WTC11 (cell line): Measurements from ENCODE around the gene AQP1. TPM values are rescaled to one million over a fixed set of nuclear protein-coding genes. Genes with fewer than 3 reads are reported as not detected.

ENCODE experiments used
- ATAC-seq: fragments of 200-7000 bp; cut with Tn5 transposase; 2 replicates; pipeline ENCODE4 v1.10.0; 2021; ENCODE audit warnings: mild to moderate bottlenecking, moderate library complexity
- CTCF ChIA-PET: fragments of 300-600 bp; sonication (Branson Sonifier 250); formaldehyde crosslinking; loops from one replicate; lab custom pipeline; 2021; ENCODE audit warnings: antibody characterized with exemption; lab: Charles Lee
- POLR2A ChIA-PET: fragments of 350-600 bp; sonication (Branson Sonifier 250); formaldehyde crosslinking; loops from one replicate; lab custom pipeline; 2021; ENCODE audit warnings: antibody characterized with exemption; lab: Charles Lee
- DNase-seq: peaks from one replicate; pipeline ENCODE4 v3.0.0; 2021; ENCODE audit warnings: low spot score
- H3K27ac Mint-ChIP-seq: 2 replicates; pipeline ENCODE4 v1.8.0; 2021; ENCODE audit warnings: mixed read lengths
- H3K27me3 Mint-ChIP-seq: 2 replicates; pipeline ENCODE4 v1.8.0; 2021; ENCODE audit warnings: low read depth, mild to moderate bottlenecking, moderate library complexity, mixed read lengths
- H3K36me3 Mint-ChIP-seq: 2 replicates; pipeline ENCODE4 v1.8.0; 2021; ENCODE audit warnings: mixed read lengths
- H3K4me1 Mint-ChIP-seq: 2 replicates; pipeline ENCODE4 v1.8.0; 2022; ENCODE audit warnings: mixed read lengths
- H3K4me3 Mint-ChIP-seq: 2 replicates; pipeline ENCODE4 v1.8.0; 2021; ENCODE audit warnings: mild to moderate bottlenecking, moderate library complexity, mixed read lengths
- H3K9me3 Mint-ChIP-seq: 2 replicates; pipeline ENCODE4 v1.8.0; 2021; ENCODE audit warnings: mixed read lengths
- AR ChIP-seq: fragments of 250-450 bp; sonication (Bioruptor Pico); IDR thresholded peaks from 2 replicates; pipeline ENCODE4 v1.9.0; 2021; ENCODE audit warnings: mild to moderate bottlenecking
- ATF1 ChIP-seq: sonication (generic); formaldehyde crosslinking; IDR thresholded peaks from 2 replicates; pipeline ENCODE4 v1.8.1; 2023; ENCODE audit warnings: mild to moderate bottlenecking, moderate library complexity, missing genetic modification reagents
- ATF6 ChIP-seq: sonication (generic); formaldehyde crosslinking; IDR thresholded peaks from 2 replicates; pipeline ENCODE4 v1.8.1; 2023; ENCODE audit warnings: mild to moderate bottlenecking, missing genetic modification reagents
- CBFB ChIP-seq: sonication (generic); formaldehyde crosslinking; IDR thresholded peaks from 2 replicates; pipeline ENCODE4 v1.8.1; 2022; ENCODE audit warnings: mild to moderate bottlenecking, low read depth, missing genetic modification reagents
- E2F4 ChIP-seq: sonication (generic); formaldehyde crosslinking; IDR thresholded peaks from 2 replicates; pipeline ENCODE4 v1.8.1; 2022; ENCODE audit warnings: low read depth, mild to moderate bottlenecking, moderate library complexity, missing genetic modification reagents, borderline replicate concordance
- EMX1 ChIP-seq: fragments of 250-450 bp; sonication (Bioruptor Pico); IDR thresholded peaks from 2 replicates; pipeline ENCODE4 v1.8.0; 2021; ENCODE audit warnings: mild to moderate bottlenecking
- ETV6 ChIP-seq: sonication (generic); formaldehyde crosslinking; IDR thresholded peaks from 2 replicates; pipeline ENCODE4 v1.8.1; 2022; ENCODE audit warnings: mild to moderate bottlenecking, missing genetic modification reagents
- GABPB1 ChIP-seq: sonication (generic); formaldehyde crosslinking; IDR thresholded peaks from 2 replicates; pipeline ENCODE4 v1.8.1; 2023; ENCODE audit warnings: mild to moderate bottlenecking, missing genetic modification reagents
- GTF2I ChIP-seq: fragments of 250-450 bp; sonication (Bioruptor Pico); conservative IDR thresholded peaks from 2 replicates; pipeline ENCODE4 v1.4.0; 2021; ENCODE audit warnings: mild to moderate bottlenecking
- JAZF1 ChIP-seq: fragments of 250-450 bp; sonication (Bioruptor Pico); IDR thresholded peaks from 2 replicates; pipeline ENCODE4 v1.9.0; 2021; ENCODE audit warnings: moderate library complexity, mild to moderate bottlenecking, inconsistent platforms
- NFATC4 ChIP-seq: fragments of 250-450 bp; sonication (Bioruptor Pico); IDR thresholded peaks from 2 replicates; pipeline ENCODE4 v1.9.0; 2021; ENCODE audit warnings: mild to moderate bottlenecking
- OVOL2 ChIP-seq: fragments of 250-450 bp; sonication (Bioruptor Pico); IDR thresholded peaks from 2 replicates; pipeline ENCODE4 v1.9.0; 2021; ENCODE audit warnings: mild to moderate bottlenecking, borderline replicate concordance
- RELA ChIP-seq: sonication (generic); formaldehyde crosslinking; IDR thresholded peaks from 2 replicates; pipeline ENCODE4 v1.8.1; 2022; ENCODE audit warnings: missing genetic modification reagents, mild to moderate bottlenecking, borderline replicate concordance
- ZBTB21 ChIP-seq: sonication (generic); formaldehyde crosslinking; IDR thresholded peaks from 2 replicates; pipeline ENCODE4 v1.8.1; 2023; ENCODE audit warnings: mild to moderate bottlenecking, missing genetic modification reagents, borderline replicate concordance
- ZNF396 ChIP-seq: fragments of 250-450 bp; sonication (Bioruptor Pico); IDR thresholded peaks from 2 replicates; pipeline ENCODE4 v1.8.0; 2021; ENCODE audit warnings: mild to moderate bottlenecking, moderate library complexity, borderline replicate concordance
- ZSCAN18 ChIP-seq: fragments of 250-450 bp; sonication (Bioruptor Pico); IDR thresholded peaks from 2 replicates; pipeline ENCODE4 v2.1.2; 2022; ENCODE audit warnings: mild to moderate bottlenecking, moderate library complexity
- total RNA-seq: library from RNA; stranded (reverse); gene quantifications from 3 replicates; pipeline ENCODE4 v1.2.3, GENCODE V29; 2021
- TF ChIP-seq, protein P1 (sequence below): sonication (generic); formaldehyde crosslinking; IDR thresholded peaks from 2 replicates; pipeline ENCODE4 v1.8.0; 2022; ENCODE audit warnings: mild to moderate bottlenecking, missing genetic modification reagents
- TF ChIP-seq, protein P2 (sequence below): sonication (generic); formaldehyde crosslinking; IDR thresholded peaks from 2 replicates; pipeline ENCODE4 v1.8.0; 2022; ENCODE audit warnings: mild to moderate bottlenecking, missing genetic modification reagents
- TF ChIP-seq, protein P3 (sequence below): sonication (generic); formaldehyde crosslinking; conservative IDR thresholded peaks from 2 replicates; pipeline ENCODE4 v1.8.1; 2023; ENCODE audit warnings: mild to moderate bottlenecking, low read depth, missing genetic modification reagents, moderate library complexity
- TF ChIP-seq, protein P4 (sequence below): sonication (generic); formaldehyde crosslinking; conservative IDR thresholded peaks from 2 replicates; pipeline ENCODE4 v1.8.1; 2022; ENCODE audit warnings: mild to moderate bottlenecking, missing genetic modification reagents

The AQP1 gene
- total RNA-seq, 1 experiment from 2014 or later, result 0.81 TPM

- TF ChIP-seq, protein P1, sequence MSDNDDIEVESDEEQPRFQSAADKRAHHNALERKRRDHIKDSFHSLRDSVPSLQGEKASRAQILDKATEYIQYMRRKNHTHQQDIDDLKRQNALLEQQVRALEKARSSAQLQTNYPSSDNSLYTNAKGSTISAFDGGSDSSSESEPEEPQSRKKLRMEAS (CRISPR knock-in tag), result no peak
- no peak for TF ChIP-seq ETV6 (CRISPR knock-in tag)
- no peak for TF ChIP-seq ZSCAN18
- TF ChIP-seq CBFB (CRISPR knock-in tag), result no peak
- TF ChIP-seq, protein P2, sequence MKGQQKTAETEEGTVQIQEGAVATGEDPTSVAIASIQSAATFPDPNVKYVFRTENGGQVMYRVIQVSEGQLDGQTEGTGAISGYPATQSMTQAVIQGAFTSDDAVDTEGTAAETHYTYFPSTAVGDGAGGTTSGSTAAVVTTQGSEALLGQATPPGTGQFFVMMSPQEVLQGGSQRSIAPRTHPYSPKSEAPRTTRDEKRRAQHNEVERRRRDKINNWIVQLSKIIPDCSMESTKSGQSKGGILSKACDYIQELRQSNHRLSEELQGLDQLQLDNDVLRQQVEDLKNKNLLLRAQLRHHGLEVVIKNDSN (CRISPR knock-in tag), result no peak
These were observed 16.6 kb upstream of the AQP1 start (continued) for GRCh38 chr7:30894866-30895605.

DNA sequence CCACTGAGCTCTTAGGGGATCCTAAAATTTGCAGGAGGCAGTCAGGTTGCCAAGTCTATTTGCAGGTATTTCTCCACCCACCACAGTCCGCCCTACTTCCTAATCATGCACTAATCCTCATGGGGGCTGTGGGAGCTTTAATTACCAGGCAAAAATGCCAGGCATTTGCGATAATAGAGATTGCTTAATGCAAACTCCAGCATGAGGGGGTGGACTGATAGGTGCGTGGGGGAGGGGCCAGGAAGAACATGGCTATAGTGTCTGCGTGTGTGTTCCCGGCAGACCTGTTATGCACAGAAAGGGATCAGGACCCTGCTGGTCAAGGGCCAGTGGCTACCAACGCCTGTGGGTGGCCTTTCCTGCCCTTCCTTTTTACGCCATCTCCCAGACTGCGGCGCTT, 15.6 kb upstream of the AQP1 start:
- no peaks in the 10 kb centered on the region for H3K36me3 Mint-ChIP-seq
- POLR2A ChIA-PET, result no interaction called here

More for the DNA sequence above, 15.6 kb upstream of the AQP1 start:
- CTCF ChIA-PET, result interaction anchor here (3.6 kb wide), 1 partner anchor 12 kb away, joined by 11 read pairs; no protein-coding TSS in a partner anchor
- Mint-ChIP-seq H3K4me3 (no peak overlapping the region), H3K27me3 (no peaks in the 10 kb centered on the region), H3K27ac (no peak overlapping the region), H3K9me3 (no peaks in the 10 kb centered on the region), H3K4me1 (no peaks in the 10 kb centered on the region)
- DNase-seq, result no peak
- TF ChIP-seq, protein P1 (CRISPR knock-in tag), result no peak
- TF ChIP-seq GABPB1 (CRISPR knock-in tag), result no peak
- TF ChIP-seq AR, result no peak
- TF ChIP-seq, protein P3, sequence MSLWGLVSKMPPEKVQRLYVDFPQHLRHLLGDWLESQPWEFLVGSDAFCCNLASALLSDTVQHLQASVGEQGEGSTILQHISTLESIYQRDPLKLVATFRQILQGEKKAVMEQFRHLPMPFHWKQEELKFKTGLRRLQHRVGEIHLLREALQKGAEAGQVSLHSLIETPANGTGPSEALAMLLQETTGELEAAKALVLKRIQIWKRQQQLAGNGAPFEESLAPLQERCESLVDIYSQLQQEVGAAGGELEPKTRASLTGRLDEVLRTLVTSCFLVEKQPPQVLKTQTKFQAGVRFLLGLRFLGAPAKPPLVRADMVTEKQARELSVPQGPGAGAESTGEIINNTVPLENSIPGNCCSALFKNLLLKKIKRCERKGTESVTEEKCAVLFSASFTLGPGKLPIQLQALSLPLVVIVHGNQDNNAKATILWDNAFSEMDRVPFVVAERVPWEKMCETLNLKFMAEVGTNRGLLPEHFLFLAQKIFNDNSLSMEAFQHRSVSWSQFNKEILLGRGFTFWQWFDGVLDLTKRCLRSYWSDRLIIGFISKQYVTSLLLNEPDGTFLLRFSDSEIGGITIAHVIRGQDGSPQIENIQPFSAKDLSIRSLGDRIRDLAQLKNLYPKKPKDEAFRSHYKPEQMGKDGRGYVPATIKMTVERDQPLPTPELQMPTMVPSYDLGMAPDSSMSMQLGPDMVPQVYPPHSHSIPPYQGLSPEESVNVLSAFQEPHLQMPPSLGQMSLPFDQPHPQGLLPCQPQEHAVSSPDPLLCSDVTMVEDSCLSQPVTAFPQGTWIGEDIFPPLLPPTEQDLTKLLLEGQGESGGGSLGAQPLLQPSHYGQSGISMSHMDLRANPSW, result no peak
- TF ChIP-seq RELA (CRISPR knock-in tag), result no peak
- no peak for TF ChIP-seq ZBTB21 (CRISPR knock-in tag)
- no peak for TF ChIP-seq ATF6 (CRISPR knock-in tag)
- TF ChIP-seq ATF1, result no peak
- TF ChIP-seq GTF2I (CRISPR knock-in tag), result no peak
- TF ChIP-seq OVOL2 (CRISPR knock-in tag), result no peak
- no peak for TF ChIP-seq JAZF1 (CRISPR knock-in tag)
- no peak for TF ChIP-seq ZNF396 (CRISPR knock-in tag)
- TF ChIP-seq EMX1 (CRISPR knock-in tag), result no peak
- TF ChIP-seq, protein P4, sequence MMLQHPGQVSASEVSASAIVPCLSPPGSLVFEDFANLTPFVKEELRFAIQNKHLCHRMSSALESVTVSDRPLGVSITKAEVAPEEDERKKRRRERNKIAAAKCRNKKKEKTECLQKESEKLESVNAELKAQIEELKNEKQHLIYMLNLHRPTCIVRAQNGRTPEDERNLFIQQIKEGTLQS, result no peak
- no peak for TF ChIP-seq NFATC4 (CRISPR knock-in tag)
- TF ChIP-seq E2F4 (CRISPR knock-in tag), result no peak
- ATAC-seq, result no peak; the same call in 1 of the 2 replicates
